Prostate gland (tissue), 2 donors: ENCODE results near the gene NAA38.

Source experiments
- POLR2A ChIP-seq: fragments of 450-650 bp; IDR thresholded peaks from one replicate; pipeline ENCODE4 v1.6.1; 2016; ENCODE audit warnings: antibody characterized with exemption, mild to moderate bottlenecking
- POLR2AphosphoS5 ChIP-seq: sonication (generic); formaldehyde crosslinking; IDR thresholded peaks from one replicate; pipeline ENCODE4 v1.6.1; 2017; ENCODE audit warnings: antibody characterized with exemption
- TF ChIP-seq, protein P1 (sequence below), 4 experiments: fragments of 200-600 bp in 2 of 4; fragments of 450-650 bp in 2 of 4; sonication (generic) in 2 of 4; IDR thresholded peaks; 1 replicate in 3 of 4; 2 replicates in 1 of 4; pipeline ENCODE4 v1.5.1; 2016 to 2019; ENCODE audit warnings: antibody characterized with exemption in 4 of 4, mild to moderate bottlenecking in 2 of 4, moderate library complexity in 2 of 4

DNA sequence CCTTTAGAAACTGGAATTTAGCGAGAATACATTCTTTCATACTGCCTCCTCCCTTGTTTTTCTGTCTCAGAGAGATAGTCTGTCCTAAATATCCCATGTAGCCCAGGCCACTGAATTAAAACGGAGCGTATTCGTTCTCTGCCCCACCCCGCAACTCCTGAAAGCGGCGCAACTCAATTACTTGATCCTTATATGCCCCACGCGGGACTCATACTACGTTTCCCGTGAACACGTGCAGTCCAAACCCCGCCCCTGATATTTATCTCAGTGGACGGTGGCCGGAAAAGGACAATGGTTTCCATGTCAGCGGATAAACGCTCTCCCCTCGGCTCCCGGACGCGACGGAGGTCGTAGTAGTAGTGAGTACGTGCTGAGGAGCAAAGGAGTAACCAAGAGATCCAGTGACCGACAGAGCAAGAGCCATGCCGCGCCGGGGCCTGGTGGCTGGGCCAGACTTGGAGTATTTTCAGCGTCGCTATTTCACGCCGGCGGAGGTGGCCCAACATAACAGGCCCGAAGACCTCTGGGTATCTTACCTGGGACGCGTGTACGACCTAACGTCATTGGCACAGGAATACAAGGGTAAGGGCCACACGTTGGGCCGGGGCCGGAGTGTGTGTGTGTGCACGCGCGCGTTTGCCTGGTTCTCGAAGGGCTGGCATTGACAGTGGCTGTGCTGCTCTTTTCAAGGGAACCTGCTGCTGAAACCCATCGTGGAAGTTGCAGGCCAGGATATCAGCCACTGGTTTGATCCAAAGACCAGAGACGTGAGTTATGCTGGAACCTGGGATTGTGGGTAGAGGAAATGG lies 558 bp upstream of the NAA38 start, which contains the start of gene CYB5D1:
- TF ChIP-seq, protein P1, sequence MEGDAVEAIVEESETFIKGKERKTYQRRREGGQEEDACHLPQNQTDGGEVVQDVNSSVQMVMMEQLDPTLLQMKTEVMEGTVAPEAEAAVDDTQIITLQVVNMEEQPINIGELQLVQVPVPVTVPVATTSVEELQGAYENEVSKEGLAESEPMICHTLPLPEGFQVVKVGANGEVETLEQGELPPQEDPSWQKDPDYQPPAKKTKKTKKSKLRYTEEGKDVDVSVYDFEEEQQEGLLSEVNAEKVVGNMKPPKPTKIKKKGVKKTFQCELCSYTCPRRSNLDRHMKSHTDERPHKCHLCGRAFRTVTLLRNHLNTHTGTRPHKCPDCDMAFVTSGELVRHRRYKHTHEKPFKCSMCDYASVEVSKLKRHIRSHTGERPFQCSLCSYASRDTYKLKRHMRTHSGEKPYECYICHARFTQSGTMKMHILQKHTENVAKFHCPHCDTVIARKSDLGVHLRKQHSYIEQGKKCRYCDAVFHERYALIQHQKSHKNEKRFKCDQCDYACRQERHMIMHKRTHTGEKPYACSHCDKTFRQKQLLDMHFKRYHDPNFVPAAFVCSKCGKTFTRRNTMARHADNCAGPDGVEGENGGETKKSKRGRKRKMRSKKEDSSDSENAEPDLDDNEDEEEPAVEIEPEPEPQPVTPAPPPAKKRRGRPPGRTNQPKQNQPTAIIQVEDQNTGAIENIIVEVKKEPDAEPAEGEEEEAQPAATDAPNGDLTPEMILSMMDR (IDR thresholded peaks at IDR 0.05), result peak in 1 of 4 experiments; percentile 22
- TF ChIP-seq POLR2AphosphoS5 (peak; percentile 91), POLR2A (no peak)
